Activated naive CD4-positive, alpha-beta T cell treated with Interleukin-2 at 50 U/mL for 16 hours (primary cell): ENCODE results near the gene GRIA4.
A peak's percentile ranks its signal among the peaks of the same experiment; 100 is the strongest.

Experiments
- DNase-seq: peaks from one replicate; pipeline ENCODE4 v3.0.0-alpha.2; 2020

Gene GRIA4

GRCh38 chr11:106015066-106015465 is 405.2 kb downstream of the GRIA4 start:
- no peak for DNase-seq

DNA sequence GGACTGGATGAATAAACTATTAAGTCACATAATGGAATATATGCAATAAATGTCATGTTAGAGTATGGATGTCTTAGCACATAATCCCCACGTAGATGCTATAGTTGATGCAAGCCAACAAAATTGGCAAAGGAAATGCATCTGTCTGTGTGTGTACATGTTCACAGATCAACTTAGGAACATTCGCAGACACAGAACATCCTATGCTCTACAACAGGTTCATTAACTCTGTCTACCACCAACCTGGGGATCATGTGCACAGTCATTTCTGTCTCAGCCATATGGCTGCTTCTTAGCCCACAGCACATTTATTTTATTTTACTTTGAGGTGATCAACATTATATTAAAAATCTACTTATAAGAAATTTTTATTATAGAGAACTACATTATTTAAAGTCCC is 407.2 kb downstream of the GRIA4 start:
- DNase-seq = no peak

DNA sequence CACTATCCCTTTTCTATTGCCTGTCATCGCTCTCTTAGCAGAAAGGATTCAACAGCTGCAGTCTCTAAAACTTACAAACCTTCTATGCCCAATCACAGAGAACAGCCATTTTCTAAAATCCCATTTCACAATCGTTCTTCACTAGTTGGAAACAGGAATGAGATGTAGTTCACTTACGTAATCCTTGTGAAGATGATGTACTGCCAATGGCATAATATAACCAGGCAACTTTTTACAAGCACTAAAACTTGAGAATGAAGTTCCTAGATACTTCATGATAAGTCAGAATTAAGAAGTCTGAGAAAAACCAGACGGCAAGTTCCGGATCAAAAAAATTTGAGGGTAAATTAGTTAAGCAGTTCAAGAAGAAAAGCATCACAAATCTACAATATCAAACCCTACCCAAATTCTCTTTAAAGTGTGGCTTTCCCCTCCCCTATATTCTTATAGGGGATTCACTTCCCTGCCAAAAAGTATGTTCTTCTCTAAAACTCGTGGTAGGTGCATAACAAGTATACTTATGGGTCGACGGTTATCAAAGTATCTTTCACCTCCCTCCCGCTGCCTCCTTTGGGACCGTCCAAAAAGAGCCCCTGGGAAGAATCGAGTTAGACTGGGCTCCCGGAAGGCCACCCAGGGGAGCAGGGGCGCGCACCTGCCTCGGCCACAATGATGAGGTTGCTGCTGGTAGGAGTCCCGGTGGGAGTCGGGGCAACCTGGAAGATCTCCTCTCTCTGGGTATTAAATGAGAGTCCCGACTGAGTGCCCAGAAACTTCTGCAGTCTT is 411.5 kb downstream of the GRIA4 start:
- DNase-seq = no peak

DNA sequence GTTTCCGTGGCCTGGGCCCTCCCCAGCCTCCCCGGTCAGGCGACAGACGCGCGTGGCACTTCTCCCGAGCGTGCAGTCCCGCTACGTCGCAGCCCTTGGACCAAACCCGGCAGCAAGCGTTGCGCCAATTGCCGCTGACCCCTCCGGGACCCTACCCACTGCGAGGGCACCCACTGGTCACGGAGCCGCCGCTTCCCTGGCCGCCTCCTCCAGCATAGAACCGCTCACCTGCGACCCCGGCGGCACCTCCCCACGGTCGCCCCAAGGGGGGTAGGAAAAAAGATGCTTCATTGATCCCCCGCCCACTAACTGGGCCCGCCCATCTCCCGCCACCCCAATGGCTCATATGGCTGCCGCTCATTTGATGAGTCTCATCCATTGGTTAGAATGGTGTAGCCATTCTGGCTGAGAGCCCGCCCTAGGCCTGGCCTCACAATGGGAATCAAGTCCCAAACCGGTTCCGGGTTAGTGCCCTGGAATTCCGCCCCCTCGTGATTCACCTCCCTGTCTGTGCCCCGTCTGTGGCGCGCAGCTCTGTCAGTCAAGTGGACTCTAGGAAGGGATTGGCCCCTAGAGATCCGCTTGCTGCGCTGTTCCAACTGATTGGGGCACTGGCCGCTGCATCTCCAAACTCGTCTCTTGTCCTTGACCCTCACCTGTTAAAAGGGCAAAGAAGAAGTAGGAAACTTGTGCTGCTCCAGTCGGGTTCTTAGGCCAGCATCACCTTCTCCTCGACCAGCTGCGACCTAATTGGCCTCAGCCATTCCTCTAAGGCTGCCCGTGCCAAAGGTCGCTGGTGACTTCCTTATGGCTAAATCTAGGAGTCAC is 412.3 kb downstream of the GRIA4 start, which contains the start of gene MSANTD4:
MSANTD4 (minus strand) TSS at position 274 of the 828 bp plus-strand sequence. CDS start 11,323 bp downstream, outside the sequence.
- DNase-seq = peak; percentile 98

DNA sequence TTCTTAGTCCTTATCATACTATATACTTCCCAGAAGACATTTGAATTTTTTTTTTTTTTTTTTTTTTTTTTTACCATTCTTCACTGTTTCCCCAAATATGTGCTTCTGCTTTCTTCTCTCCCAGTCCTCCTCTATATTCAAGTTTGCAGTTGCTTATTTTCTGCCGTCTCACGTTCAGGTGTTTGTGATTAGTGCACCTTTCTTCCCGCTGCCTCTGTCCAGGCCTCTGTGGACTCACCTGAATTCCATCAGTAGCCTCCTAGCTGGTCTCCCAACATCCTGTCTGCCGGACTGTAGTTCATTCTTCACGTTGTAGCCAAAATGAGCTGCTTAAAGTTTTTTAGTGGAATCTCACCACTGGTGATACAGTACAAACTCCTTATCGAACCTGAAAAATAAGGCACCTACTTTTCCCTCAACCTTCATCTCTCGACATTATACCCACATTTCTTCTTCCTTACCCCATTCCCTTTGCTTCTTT is 413.0 kb downstream of the GRIA4 start:
- DNase-seq = no peak

DNA sequence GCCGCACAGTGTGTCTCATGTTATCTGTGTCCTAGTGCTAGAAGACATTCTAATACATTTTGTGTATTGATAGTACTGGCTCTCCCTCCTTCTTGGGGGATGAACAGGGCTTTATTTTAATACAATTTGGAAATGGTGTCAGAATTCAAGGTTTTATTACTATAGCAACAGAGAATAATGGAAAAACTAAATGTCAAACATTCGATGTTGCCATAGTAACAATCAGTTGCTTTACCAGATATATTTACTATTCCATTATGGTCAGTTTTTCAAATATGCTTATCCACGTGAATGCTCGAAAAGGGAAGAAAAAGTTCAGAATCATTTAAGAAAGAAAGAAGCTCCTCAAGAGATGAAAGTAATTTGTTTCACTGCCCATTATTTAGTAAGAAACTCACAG is 420.7 kb downstream of the GRIA4 start:
- DNase-seq = no peak

DNA sequence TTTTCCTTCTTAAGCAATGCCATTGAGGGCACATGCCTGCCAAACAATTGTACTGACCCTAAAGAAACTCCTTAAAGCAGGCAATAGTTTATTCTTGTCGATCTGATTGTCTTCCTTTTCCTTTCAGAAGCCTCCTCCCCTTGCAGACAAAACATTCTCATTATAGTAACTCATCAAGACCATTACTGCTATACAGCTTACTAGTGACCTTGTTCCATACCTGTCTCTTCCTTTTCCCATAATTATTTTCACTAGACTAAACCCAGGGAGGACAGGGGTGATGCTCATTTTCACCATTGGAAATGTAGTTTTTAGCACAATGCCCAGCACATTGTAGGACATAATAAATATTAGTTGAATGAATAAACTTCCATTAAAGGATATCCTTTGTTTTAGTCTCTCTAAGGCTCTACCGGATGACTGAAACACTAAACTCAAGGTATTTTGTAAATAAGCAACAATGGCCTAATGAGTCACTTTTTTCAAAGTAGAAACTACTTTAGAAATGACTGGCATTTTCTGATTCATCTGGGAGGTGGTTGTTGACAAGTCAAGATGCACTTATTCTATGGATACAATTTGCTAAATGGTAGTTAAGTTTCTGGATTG is 421.4 kb downstream of the GRIA4 start:
- no peak for DNase-seq
